Measurements from ENCODE around the gene BRAT1.

DNA sequence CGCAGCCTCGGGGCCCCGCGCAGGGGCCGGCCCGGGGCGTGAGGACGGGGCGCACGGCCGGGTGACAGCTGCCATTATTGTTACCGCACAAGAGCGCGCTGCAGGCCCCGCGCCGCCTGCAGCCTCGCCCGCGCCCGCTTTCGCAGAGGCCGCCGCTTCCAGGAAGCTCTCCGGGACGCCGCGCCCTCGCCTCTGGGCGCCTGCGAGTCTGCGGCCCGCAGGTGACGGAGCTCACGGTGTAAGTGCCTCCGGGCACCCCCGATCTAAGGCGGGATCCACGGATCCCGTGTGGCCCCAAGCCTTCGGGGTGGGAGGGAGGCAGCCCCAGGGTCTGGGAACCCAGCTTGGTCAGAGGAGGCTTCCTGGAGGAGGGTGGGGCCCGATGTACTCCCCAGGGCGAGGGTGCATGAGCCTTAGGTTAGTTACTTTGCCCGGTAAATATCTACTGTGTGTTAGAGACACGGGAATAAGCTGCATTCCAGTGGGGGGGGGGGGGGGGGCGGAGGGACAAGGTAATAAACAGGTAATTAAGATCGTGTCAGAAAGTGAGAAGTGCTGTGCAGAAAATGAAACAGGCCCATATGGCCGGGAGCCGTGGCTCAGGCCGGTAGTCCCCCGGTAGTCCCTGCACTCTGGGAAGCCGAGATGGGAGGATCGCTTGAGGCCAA lies 4.1 kb upstream of the BRAT1 start:
- TF ChIP-seq, protein P1, sequence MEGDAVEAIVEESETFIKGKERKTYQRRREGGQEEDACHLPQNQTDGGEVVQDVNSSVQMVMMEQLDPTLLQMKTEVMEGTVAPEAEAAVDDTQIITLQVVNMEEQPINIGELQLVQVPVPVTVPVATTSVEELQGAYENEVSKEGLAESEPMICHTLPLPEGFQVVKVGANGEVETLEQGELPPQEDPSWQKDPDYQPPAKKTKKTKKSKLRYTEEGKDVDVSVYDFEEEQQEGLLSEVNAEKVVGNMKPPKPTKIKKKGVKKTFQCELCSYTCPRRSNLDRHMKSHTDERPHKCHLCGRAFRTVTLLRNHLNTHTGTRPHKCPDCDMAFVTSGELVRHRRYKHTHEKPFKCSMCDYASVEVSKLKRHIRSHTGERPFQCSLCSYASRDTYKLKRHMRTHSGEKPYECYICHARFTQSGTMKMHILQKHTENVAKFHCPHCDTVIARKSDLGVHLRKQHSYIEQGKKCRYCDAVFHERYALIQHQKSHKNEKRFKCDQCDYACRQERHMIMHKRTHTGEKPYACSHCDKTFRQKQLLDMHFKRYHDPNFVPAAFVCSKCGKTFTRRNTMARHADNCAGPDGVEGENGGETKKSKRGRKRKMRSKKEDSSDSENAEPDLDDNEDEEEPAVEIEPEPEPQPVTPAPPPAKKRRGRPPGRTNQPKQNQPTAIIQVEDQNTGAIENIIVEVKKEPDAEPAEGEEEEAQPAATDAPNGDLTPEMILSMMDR (IDR thresholded peaks at IDR 0.05) = no peak
- TF ChIP-seq POLR2A (IDR thresholded peaks at IDR 0.05) = no peak
